IPS-18a (cell line): ENCODE data around the gene MACROD2.

Experiments
- H3K27ac ChIP-seq: one replicate; pipeline ENCODE4 v1.5.1; 2013; ENCODE audit warnings: low read length
- H3K27me3 ChIP-seq: one replicate; pipeline ENCODE4 v1.6.1; 2013; ENCODE audit warnings: mild to moderate bottlenecking, low read length; ENCODE audit not compliant: control insufficient read depth, insufficient read depth
- H3K36me3 ChIP-seq: one replicate; pipeline ENCODE4 v1.6.1; 2013; ENCODE audit warnings: low read depth, low read length; ENCODE audit not compliant: control insufficient read depth
- H3K4me1 ChIP-seq: one replicate; pipeline ENCODE4 v1.6.1; 2013; ENCODE audit warnings: low read depth, low read length; ENCODE audit not compliant: control insufficient read depth
- H3K4me3 ChIP-seq: one replicate; pipeline ENCODE4 v1.5.1; 2013; ENCODE audit warnings: low read length
- H3K9ac ChIP-seq: one replicate; pipeline ENCODE4 v1.6.1; 2013; ENCODE audit warnings: mild to moderate bottlenecking, low read length, moderate library complexity
- H3K9me3 ChIP-seq: one replicate; pipeline ENCODE4 v1.6.1; 2013; ENCODE audit warnings: low read depth, low read length; ENCODE audit not compliant: control insufficient read depth

MACROD2 gene

GRCh38 chr20:14550655-14551054 lies 555.3 kb downstream of the MACROD2 start:
- Histone ChIP-seq H3K27ac (no peak overlapping the region), H3K4me3 (no peak overlapping the region), H3K4me1 (no peaks in the 10 kb centered on the region), H3K36me3 (no peaks in the 10 kb centered on the region), H3K9ac (no peak overlapping the region), H3K27me3 (no peaks in the 10 kb centered on the region), H3K9me3 (no peaks in the 10 kb centered on the region)

GRCh38 chr20:14553774-14554534 lies 558.6 kb downstream of the MACROD2 start:
- H3K9ac ChIP-seq = no peak overlapping the region
- no peak overlapping the region for H3K27ac ChIP-seq
- no peaks in the 10 kb centered on the region for H3K9me3 ChIP-seq

GRCh38 chr20:14555676-14556075 lies 560.4 kb downstream of the MACROD2 start:
- no peaks in the 10 kb centered on the region for H3K9me3 ChIP-seq
- H3K4me3 ChIP-seq = no peak overlapping the region

More at GRCh38 chr20:14553774-14554534, 558.6 kb downstream of the MACROD2 start:
- no peak overlapping the region for H3K4me3 ChIP-seq
- no peaks in the 10 kb centered on the region for H3K27me3 ChIP-seq
- no peaks in the 10 kb centered on the region for H3K36me3 ChIP-seq
- no peaks in the 10 kb centered on the region for H3K4me1 ChIP-seq

GRCh38 chr20:14556206-14556605 lies 560.9 kb downstream of the MACROD2 start:
- H3K9me3 ChIP-seq = no peaks in the 10 kb centered on the region
- H3K36me3 ChIP-seq = no peaks in the 10 kb centered on the region
- H3K9ac ChIP-seq = no peak overlapping the region
- H3K4me1 ChIP-seq = no peaks in the 10 kb centered on the region
- H3K27me3 ChIP-seq = no peaks in the 10 kb centered on the region
- H3K4me3 ChIP-seq = no peak overlapping the region
- no peak overlapping the region for H3K27ac ChIP-seq

More at GRCh38 chr20:14555676-14556075, 560.4 kb downstream of the MACROD2 start:
- no peaks in the 10 kb centered on the region for H3K27me3 ChIP-seq
- no peak overlapping the region for H3K9ac ChIP-seq
- H3K27ac ChIP-seq = no peak overlapping the region
- no peaks in the 10 kb centered on the region for H3K4me1 ChIP-seq
- no peaks in the 10 kb centered on the region for H3K36me3 ChIP-seq

- no peak overlapping the region for H3K4me3 ChIP-seq
- no peaks in the 10 kb centered on the region for H3K36me3 ChIP-seq
- H3K9me3 ChIP-seq = no peaks in the 10 kb centered on the region
- H3K27ac ChIP-seq = no peak overlapping the region
- no peaks in the 10 kb centered on the region for H3K27me3 ChIP-seq
- peaks cover 5% of the 10 kb centered on the region for H3K4me1 ChIP-seq
- H3K9ac ChIP-seq = no peak overlapping the region
These were observed 564.3 kb downstream of the MACROD2 start for GRCh38 chr20:14559612-14560011.

- H3K9ac ChIP-seq = no peak overlapping the region
- H3K4me1 ChIP-seq = peaks cover 5% of the 10 kb centered on the region
- no peak overlapping the region for H3K27ac ChIP-seq
- H3K36me3 ChIP-seq = no peaks in the 10 kb centered on the region
- H3K27me3 ChIP-seq = no peaks in the 10 kb centered on the region
- H3K9me3 ChIP-seq = no peaks in the 10 kb centered on the region
- no peak overlapping the region for H3K4me3 ChIP-seq
These were observed 566.5 kb downstream of the MACROD2 start for GRCh38 chr20:14561741-14562221.

GRCh38 chr20:14562981-14563380 lies 567.7 kb downstream of the MACROD2 start:
- Histone ChIP-seq H3K4me3 (no peak overlapping the region), H3K27me3 (no peaks in the 10 kb centered on the region), H3K9ac (no peak overlapping the region), H3K9me3 (no peaks in the 10 kb centered on the region), H3K4me1 (peaks cover 5% of the 10 kb centered on the region), H3K27ac (no peak overlapping the region), H3K36me3 (no peaks in the 10 kb centered on the region)

- H3K4me3 ChIP-seq = no peak overlapping the region
- H3K36me3 ChIP-seq = no peaks in the 10 kb centered on the region
- no peaks in the 10 kb centered on the region for H3K27me3 ChIP-seq
- H3K9me3 ChIP-seq = no peaks in the 10 kb centered on the region
- H3K9ac ChIP-seq = no peak overlapping the region
- H3K4me1 ChIP-seq = peaks cover 8% of the 10 kb centered on the region
- H3K27ac ChIP-seq = no peak overlapping the region
These were observed 571.2 kb downstream of the MACROD2 start for GRCh38 chr20:14566505-14566904.

GRCh38 chr20:14568225-14568624 lies 572.9 kb downstream of the MACROD2 start:
- Histone ChIP-seq H3K36me3 (no peaks in the 10 kb centered on the region), H3K4me1 (peaks cover 3% of the 10 kb centered on the region), H3K4me3 (no peak overlapping the region), H3K27ac (no peak overlapping the region), H3K9ac (no peak overlapping the region), H3K9me3 (no peaks in the 10 kb centered on the region), H3K27me3 (no peaks in the 10 kb centered on the region)

- peaks cover 3% of the 10 kb centered on the region for H3K4me1 ChIP-seq
- H3K4me3 ChIP-seq = no peak overlapping the region
- no peak overlapping the region for H3K9ac ChIP-seq
- H3K27me3 ChIP-seq = no peaks in the 10 kb centered on the region
- H3K27ac ChIP-seq = no peak overlapping the region
- no peaks in the 10 kb centered on the region for H3K36me3 ChIP-seq
- no peaks in the 10 kb centered on the region for H3K9me3 ChIP-seq
These were observed 573.4 kb downstream of the MACROD2 start for GRCh38 chr20:14568701-14569100.

- H3K27me3 ChIP-seq = no peaks in the 10 kb centered on the region
- no peaks in the 10 kb centered on the region for H3K9me3 ChIP-seq
- no peaks in the 10 kb centered on the region for H3K36me3 ChIP-seq
- no peak overlapping the region for H3K4me3 ChIP-seq
- peaks cover 3% of the 10 kb centered on the region for H3K4me1 ChIP-seq
- H3K9ac ChIP-seq = no peak overlapping the region
- H3K27ac ChIP-seq = no peak overlapping the region
These were observed 574.3 kb downstream of the MACROD2 start for GRCh38 chr20:14569641-14570040.

GRCh38 chr20:14570811-14571210 lies 575.5 kb downstream of the MACROD2 start:
- no peak overlapping the region for H3K4me3 ChIP-seq
- no peaks in the 10 kb centered on the region for H3K9me3 ChIP-seq
- peaks cover 3% of the 10 kb centered on the region for H3K4me1 ChIP-seq
- no peak overlapping the region for H3K27ac ChIP-seq
- no peak overlapping the region for H3K9ac ChIP-seq
- H3K27me3 ChIP-seq = no peaks in the 10 kb centered on the region
- H3K36me3 ChIP-seq = no peaks in the 10 kb centered on the region
